ENCODE results near the gene TLL2. TPM values are rescaled to one million over a fixed set of nuclear protein-coding genes. Genes with fewer than 3 reads are reported as not detected.
A peak's percentile ranks its signal among the peaks of the same experiment; 100 is the strongest.

The TLL2 gene
- total RNA-seq, 1 donor from 2014 or later = 0.96 TPM

- no peak for DNase-seq (ENCODE audit: low spot score)
Measured at GRCh38 chr10:96507044-96507443, 6.7 kb downstream of the TLL2 start.

GRCh38 chr10:96505150-96506136 is 8.3 kb downstream of the TLL2 start:
- DNase-seq (ENCODE audit: low spot score) = peak; percentile 57

GRCh38 chr10:96502561-96503282 is 11.0 kb downstream of the TLL2 start:
- no peak for DNase-seq (ENCODE audit: low spot score)

GRCh38 chr10:96501985-96502384 is 11.7 kb downstream of the TLL2 start:
- DNase-seq (ENCODE audit: low spot score) = no peak

GRCh38 chr10:96500519-96500918 is 13.2 kb downstream of the TLL2 start:
- no peak for DNase-seq (ENCODE audit: low spot score)

GRCh38 chr10:96500050-96500449 is 13.7 kb downstream of the TLL2 start:
- no peak for DNase-seq (ENCODE audit: low spot score)

GRCh38 chr10:96497391-96497790 is 16.3 kb downstream of the TLL2 start:
- no peak for DNase-seq (ENCODE audit: low spot score)

GRCh38 chr10:96496281-96496925 is 17.3 kb downstream of the TLL2 start:
- DNase-seq (ENCODE audit: low spot score) = no peak

GRCh38 chr10:96495544-96495943 is 18.2 kb downstream of the TLL2 start:
- no peak for DNase-seq (ENCODE audit: low spot score)

GRCh38 chr10:96494694-96495093 is 19.0 kb downstream of the TLL2 start:
- no peak for DNase-seq (ENCODE audit: low spot score)

GRCh38 chr10:96493871-96494525 is 19.7 kb downstream of the TLL2 start:
- no peak for DNase-seq (ENCODE audit: low spot score)

- DNase-seq (ENCODE audit: low spot score) = no peak
Measured at GRCh38 chr10:96493254-96493653, 20.5 kb downstream of the TLL2 start.

GRCh38 chr10:96491303-96491702 is 22.4 kb downstream of the TLL2 start:
- no peak for DNase-seq (ENCODE audit: low spot score)

GRCh38 chr10:96488161-96488935 is 25.4 kb downstream of the TLL2 start:
- DNase-seq (ENCODE audit: low spot score) = no peak

- DNase-seq (ENCODE audit: low spot score) = no peak
Measured at GRCh38 chr10:96482815-96483588, 30.7 kb downstream of the TLL2 start.

GRCh38 chr10:96478355-96478754 is 35.4 kb downstream of the TLL2 start:
- no peak for DNase-seq (ENCODE audit: low spot score)

GRCh38 chr10:96473866-96474265 is 39.9 kb downstream of the TLL2 start:
- no peak for DNase-seq (ENCODE audit: low spot score)

GRCh38 chr10:96470116-96470743 is 43.5 kb downstream of the TLL2 start:
- DNase-seq (ENCODE audit: low spot score) = no peak

- DNase-seq (ENCODE audit: low spot score) = no peak
Measured at GRCh38 chr10:96468845-96469244, 44.9 kb downstream of the TLL2 start.

- no peak for DNase-seq (ENCODE audit: low spot score)
Measured at GRCh38 chr10:96465599-96465998, 48.1 kb downstream of the TLL2 start.

Data from ureter (tissue), 1 donor.